Nucleus accumbens (tissue), 56 donors: ENCODE measurements around the gene HSPA12A.

Source experiments
- DNase-seq, 56 donors: peaks; one replicate each; lab custom pipeline; 2025; lab: John Stamatoyannopoulos, UW

The HSPA12A gene

DNA sequence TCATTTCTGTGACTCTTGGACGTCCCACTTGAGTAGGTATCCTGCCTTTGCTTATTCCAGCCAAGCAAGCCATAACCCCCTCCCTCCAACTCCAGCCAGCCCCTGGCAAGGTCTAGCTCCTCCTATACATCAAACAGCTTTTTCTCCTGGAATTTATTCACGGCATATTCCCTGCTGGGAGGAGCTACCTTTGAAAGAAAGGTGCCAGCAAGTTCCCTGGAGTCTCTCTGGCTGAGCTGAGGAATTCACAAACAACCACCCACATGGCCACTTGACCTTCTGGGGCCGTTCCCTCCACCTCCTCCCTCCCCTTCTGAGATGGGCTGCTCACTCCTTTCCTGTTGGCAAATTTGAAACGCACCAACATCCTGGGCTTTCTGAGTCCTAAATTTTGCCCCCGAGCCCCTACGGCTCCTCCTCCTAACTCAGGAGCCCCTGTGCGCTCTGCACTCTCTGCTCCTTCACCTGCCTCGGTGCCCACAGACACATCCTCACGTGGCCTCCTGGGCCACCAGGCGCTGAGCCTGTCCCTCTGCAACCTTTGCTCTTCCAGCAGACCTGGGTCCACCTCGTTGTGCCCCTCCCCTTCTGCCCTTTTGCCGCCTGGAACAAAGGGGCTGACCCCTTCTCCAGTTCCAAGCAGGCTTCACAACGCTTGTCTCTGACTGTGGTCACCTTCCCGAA lies 48.0 kb downstream of the HSPA12A start:
- DNase-seq, result no peak

DNA sequence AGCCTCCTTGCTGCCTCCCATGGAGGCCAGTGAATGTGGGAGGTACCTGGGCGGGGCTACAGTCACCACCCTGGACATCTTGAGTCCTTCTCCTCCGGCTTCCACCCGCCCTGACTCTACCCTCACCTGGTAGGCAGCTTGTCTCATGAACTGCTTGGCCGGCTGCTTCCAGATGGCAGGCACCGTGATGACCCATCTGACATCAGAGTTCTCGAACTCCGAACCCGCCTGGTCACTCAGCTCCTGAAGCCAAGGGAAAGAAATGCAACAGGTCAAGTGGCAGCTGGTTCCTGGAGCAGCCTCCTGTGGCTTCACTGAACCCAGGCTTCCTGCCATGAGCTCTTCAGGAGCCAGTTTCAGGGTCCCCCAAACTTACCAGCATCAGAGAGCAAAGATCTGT lies 50.1 kb downstream of the HSPA12A start:
- DNase-seq, result no peak

DNA sequence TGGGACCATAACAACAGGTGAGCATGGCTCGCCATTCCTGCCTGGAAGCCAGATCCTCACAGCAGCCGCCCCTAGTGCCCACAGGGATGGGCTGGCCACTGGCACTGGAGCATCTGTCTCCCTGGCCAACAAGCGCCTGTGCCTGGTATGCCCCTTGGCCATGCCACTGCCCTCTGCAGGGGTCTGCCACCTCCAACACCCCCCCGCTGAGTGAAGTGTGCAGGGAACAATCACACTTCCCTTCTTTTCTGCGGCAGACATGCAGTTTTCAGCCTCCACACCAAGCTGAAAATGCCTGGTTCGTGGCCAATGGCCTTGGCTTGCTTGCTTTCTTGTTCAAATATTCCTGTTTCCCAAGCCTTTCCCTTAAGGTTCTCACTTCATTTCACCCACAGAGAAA lies 50.7 kb downstream of the HSPA12A start:
- DNase-seq, result peak in 8 of 56 donors; percentile 10 to 42 (median 26)

DNA sequence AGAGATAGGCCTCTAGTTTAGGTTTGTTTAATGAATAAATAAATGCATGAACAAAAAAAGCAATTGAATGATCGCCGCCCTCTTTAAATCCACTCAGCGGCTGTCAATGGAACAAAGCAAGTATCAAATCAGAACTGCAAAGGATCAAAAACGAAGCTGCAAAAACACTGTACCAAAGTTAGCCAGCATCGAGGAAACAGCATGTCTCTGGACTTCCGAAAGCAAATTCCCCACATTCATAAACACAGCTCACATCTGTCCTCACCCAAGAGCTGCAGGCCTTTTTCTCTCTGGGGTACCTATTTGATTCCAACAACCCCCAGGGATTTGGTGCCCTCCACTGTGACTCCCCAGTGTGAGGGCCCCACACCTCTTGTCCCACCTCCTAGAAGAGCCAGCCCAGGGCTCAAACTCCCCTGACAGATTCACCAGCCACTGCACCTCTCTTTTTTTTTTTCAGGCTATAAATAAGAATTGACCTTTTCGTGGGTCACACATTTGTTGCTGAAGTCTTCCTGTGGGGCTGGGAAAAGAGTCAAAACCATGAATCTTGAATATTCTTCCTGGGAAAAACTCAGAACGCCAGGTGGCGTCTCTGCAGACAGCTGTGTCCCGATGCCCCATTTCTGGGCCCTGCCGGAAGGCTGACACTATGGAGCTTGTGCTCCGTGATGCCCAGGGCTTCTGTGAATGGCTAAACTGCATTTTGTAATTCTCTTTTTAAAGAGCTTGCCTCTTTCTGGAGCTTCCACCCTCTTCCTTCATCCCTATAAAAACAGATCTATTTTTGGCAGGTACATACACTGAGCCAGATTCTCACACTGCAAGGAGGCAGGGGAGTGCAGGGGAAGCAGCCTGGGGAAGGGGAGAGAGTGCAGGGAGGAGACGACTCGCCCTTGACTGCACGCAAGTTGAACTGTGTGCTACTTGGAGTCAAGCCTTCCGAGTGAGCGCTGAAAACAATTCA lies 51.7 kb downstream of the HSPA12A start:
- peak in 39 of 56 donors; percentile 10 to 73 (median 31) for DNase-seq

DNA sequence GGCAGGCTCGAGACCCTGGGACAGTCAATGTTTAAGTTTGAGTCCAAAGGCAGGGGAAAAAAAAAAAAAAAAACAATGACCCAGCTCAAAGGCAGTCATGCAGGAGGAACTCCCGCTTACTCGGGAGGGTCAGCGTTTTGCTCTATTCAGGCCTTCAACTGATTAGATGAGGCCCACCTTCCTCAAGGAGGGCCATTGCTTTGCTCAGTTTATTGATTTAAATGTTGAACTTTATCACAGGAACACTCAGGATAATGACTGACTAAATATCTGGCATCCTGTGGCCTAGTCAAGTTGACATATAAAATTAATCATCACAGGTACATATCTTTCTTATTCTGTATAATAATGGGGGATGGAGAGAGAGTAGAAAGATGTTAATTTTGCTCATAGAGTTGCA lies 52.6 kb downstream of the HSPA12A start:
- no peak for DNase-seq

DNA sequence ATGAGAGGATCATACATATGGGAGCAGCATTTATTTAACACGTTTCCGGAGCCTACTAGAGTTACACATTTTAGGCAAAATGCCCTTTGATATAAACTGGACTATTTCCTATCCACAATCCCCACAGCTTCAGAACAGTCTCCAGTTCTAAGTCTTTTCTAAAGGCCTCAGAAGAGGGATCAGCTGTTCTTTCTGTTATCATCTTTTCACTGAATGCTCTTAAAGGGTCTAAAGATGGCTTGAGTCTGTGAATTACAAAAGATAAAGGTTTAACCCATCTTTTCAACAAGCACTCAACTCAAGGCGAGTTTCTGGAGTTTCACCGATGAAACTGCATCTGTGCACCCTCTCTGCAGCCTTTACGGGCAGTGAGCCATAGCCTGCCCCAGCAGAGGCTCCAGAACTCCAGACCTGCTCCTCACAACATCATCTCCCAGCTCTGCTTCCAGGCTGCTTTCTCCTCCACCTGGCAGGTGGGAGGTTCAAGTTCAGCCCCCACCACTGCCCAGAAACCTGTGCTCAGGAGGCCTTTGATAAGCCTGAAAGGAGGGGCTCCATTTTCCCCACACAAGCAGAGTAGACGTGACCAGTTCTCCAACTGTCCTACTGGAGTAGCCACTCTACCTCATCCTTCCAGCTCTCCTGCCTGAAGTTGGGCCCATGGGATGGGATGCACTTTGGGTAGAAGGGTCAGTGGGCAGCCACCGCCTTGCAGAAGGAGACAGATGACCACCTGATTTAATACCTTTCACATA lies 53.4 kb downstream of the HSPA12A start:
- no peak for DNase-seq

DNA sequence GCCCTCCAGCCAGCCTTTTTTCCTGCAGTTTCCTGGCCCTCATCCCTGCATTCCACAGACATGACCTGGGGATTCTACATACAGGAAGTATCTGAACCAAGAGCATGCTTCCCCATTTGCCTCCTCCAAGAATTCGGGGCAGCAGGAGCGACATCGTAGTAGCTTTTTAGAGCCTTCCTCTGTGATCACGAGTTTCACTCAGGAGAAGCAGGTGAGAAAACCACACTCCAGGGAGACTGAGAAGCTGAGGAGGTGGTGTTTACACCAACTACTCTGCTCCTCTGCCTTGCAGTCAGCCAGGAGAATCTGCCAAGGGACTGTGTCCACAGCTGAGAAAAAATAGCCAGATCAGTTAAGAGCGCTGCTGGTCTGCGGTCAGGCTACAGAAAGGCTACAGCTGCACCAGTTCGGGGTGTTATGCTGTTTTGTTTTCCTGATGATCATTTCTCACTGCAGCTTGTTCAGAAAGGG lies 54.1 kb downstream of the HSPA12A start:
- DNase-seq, result peak in 2 of 56 donors; percentile 12 to 23

DNA sequence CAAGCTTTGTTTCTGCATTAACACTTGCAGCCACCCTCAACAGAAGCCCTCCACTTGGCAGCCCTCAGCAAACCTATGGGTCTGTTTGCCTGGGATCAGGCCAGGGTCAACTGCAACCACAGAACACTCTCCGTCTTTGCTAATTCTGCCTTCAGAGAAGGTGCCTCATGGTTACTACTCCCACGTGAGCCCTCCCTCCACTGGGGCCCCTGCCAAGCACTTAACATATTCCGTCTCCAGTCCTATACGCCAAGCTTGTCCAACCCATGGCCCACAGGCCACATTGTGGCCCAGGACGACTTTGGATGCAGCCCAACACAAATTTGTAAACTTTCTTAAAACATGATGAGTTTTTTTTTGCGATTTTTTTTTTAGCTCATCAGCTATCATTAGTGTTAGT lies 54.7 kb downstream of the HSPA12A start:
- DNase-seq, result no peak

DNA sequence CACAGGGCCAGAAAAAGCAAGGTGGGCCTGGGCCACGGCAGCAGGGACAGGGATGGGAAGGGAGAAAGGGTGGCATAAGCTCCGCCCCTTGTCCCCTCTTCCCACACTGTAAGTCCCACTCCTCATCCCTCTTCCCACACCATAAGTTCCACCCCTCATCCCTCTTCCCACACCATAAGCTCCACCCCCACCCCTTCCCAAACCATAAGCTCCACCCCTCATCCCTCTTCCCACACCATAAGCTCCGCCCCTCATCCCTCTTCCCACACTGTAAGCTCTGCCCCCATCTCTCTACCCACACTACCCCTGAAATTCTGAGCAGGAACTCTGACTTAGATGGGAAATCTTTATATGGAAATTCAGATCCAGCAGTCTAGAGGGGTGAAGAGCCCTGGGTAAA lies 55.7 kb downstream of the HSPA12A start:
- DNase-seq, result no peak

DNA sequence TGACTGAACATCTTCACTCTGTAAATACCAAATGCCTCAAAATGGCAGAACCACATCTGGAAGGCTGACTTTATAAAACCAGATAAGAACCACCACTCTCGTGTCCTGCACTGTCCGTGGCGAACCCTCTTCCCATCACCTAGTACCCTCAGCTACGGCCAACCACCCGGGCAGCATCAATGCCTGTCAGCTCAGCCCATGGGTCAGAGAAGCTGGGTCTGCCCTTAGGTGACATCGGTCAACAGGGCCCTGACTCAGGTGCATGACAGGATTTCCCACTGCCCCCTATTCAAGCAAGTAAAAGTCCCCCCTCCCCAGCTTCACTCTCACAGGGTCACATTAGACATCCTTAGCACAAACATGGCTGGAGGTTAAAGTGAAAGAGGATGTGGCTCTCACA lies 56.6 kb downstream of the HSPA12A start:
- DNase-seq, result no peak

DNA sequence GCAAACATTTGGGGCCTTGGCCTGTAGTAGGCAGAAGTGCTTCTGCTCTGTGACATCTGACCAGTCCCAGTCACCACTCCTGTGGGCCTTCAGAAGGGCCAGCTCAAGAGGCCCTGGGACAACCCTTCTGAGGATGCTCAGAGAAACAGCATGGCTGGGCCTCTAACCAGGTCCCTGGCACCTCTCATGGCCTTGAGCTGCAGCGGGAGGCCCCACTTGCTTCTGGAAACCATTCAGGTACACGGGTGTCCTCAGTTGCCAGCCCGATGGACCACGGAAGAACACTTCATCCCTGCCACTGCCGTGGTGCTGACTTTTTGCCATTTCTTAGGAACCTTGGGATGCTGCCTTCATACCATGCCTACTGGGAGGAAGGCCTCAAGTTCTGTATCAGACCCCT lies 57.6 kb downstream of the HSPA12A start:
- DNase-seq, result no peak

DNA sequence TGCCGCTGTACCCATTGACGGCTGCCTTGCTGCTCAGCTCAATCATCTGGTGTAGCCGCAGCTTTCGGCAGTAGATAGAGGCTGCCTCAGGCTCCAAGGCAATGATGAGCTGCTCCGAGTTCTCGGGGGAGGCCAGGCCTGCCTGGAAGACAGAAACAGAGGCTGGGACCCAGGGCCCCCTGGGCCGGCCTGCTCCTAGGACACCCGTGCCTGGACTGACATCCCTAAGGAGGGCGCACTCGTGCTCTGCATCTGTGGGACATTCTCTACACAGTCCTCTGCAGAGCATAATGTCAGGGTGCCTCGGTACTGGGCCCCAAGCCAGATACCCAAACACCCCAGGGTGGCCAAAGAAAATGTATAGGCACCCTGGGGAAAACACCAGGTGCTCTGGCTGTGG lies 58.5 kb downstream of the HSPA12A start:
- DNase-seq, result no peak

DNA sequence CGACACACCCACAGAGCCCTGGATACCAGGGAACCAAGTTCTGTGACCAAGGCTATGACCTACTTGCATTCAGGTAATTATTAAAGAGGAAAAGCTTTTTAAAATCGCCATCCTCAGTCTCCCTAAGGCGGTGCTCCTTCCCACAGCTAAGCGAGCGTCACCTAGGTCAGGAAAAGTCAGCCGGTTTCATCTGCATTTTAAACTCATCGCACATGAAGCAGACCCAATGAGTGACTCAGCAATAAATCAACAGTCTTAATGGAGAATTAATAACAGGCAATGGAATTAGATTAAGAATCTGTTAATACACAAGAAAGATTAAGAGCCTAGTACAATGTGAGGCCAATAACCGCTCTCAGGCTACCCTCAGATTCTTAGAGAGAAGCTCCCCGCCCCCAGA lies 59.2 kb downstream of the HSPA12A start:
- DNase-seq, result no peak

DNA sequence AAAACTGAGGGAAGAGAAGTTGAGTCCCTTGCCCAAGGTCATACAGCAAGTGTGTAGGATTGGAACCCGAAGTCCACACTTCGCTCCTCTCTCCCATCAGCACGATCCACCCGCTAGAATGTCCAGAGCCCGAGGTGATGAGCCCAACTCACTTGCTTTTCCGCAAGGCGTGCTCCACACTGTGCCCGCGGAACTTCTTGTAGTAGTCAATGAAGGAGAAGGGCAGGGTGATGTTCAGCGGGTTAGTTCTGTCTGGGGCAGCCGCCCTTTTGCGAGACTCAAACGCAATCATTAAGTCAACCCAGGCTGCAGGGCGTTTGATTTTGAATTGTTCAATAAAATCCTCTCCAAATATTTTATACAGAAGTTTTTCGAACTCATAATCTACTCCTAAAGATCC lies 63.0 kb downstream of the HSPA12A start:
- no peak for DNase-seq

DNA sequence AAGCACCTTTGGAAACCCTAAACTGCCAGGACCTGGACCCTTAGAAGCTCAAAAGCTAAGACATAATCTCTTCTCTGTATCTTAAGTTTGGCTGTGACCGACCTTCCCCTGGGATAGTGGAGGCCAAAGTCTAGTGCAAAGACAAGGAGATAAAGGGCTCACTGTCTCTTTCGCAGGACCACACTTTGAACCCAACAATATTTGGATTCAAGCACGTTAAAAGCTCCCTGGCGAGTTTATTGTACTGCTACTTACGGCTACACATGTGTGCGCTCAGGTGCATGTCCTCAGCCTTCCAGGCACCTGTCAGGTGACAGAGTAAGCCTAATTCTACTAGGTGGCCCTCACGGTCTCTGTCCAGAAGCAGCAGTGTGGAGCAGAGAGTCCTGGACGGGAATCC lies 65.7 kb downstream of the HSPA12A start:
- no peak for DNase-seq

DNA sequence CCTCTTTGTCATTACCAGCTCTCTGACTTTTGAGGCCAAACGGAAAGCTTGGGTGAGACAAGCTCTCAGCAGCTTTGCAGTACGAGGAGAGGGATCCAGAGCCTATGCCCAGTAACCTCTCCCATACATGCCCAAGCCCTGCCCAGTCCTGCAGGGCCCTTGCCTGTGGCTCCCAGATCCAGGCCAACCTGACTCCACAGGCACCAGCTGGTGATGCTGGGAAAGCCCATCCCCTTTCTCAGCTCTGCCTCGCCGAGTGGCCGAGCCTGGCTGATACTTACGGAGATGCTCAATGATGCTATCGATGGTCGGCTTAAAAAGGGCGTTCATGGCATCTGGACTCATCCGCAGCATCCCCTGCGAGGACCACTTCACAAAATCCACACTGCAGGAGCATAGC lies 66.2 kb downstream of the HSPA12A start:
- no peak for DNase-seq

DNA sequence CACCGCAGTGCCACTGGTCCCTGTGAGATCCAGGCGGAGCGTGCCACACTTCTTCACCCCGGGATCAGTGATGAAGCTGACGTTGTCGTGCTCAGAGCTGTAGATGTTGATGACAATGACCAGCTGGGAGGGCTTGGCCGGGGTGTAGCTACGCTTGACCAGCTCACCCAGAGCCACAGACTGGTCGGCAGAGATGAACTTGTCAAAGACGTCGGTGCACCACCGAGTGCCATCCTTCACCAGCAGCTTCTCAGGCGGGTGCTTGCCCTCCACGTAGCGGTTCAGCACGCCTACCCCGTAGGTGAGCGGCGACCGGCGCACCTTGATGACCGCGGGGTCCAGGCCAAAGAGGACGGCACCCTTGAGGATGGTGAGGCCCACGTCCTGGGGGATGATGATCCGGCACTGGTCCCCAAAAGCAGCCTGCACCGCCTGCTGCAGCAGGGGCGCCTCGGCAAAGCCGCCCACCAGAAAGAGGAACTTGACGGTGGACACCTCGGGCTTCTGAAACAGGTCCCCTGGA lies 67.4 kb downstream of the HSPA12A start:
- no peak for DNase-seq

DNA sequence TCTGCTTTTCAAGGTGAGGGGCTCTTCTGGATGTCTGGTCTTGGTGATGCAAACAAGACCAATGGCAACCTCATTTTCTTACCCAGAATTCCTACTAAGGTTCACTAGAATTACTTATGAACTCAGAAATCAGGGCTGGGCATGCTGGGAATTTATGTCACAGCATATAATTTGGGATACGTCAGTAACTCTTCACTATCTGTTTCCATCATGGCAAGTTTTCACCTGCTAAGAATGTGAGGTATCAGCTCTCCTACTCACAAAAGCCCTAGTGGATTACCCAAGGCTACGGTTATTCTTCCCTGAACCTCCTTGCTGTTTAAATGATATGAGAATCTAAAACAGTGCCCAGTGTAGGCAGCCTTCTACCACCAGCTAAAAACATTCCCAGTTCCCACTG lies 68.5 kb downstream of the HSPA12A start:
- DNase-seq, result no peak

DNA sequence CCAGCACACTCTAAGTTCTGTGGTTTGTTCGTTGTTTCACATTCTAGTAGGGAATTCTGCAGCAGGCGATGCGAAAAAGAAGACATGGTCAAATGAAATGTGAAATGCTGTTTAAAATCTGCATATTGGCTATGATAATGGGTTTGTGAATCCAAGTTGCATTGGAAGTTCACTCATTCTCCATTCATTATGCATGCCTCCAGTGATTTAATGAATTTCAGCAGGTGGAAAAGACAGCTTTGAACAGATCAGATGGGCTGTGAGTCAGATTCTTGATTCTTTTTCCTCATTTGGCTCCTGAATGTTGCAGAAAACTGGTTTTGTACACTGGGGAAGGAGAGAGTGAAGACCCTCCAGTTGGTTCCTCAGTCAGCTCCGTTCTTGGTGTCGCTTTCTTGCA lies 69.5 kb downstream of the HSPA12A start:
- no peak for DNase-seq

DNA sequence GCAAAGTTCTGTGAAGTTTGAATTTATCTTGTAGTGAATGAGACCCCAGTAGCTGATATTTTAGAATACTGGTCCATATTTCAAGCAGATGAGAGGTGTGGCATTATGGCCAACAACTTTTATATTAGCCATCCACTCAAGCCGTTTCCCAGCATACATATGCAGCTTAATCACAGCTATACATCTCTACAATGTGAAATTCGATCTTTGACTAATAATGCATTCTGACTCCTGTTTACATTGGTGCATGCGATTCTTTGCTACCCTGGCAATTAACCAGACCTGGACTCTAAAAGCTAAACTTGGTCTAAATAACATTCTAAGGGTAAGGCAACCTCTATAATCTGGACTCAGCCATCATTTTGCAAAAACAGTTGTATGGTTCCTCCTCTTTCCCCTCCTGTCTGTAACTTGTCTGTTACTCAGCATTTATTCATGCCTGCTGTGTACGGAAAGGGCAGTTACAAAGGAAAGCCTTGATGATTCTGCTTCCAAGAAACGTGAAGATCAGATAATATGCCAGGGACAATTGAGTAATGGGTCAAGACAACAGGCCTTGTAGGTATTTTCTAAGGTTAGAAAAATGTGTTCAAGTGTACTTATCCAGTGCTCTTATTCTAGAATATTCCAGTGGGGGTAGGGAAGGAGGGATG lies 71.0 kb downstream of the HSPA12A start:
- no peak for DNase-seq
